Lung (tissue), 12 donors: ENCODE results near the gene SH2D7. TPM values are rescaled to one million over a fixed set of nuclear protein-coding genes. Genes with fewer than 3 reads are reported as not detected.

Experiments used
- ATAC-seq: fragments of 200-7000 bp; cut with Tn5 transposase; one replicate; pipeline ENCODE4 v1.9.1; 2020; ENCODE audit warnings: moderate number of reproducible peaks; ENCODE audit not compliant: insufficient read depth, low FRiP score
- DNase-seq, 3 donors: peaks; one replicate each; pipeline ENCODE4 v3.0.0-alpha.2; 2013 to 2017
- H3K27ac ChIP-seq, 2 donors: one replicate each; pipeline ENCODE4 v1.5.1; 2013; ENCODE audit warnings: mild to moderate bottlenecking in 2 of 2, moderate library complexity in 2 of 2, control low read depth in 1 of 2, inconsistent platforms in 1 of 2, low read depth in 1 of 2, low read length in 1 of 2
- H3K27me3 ChIP-seq, 3 donors: one replicate each; pipeline ENCODE4 v1.5.1; 2013; ENCODE audit warnings: low read length in 2 of 3; ENCODE audit not compliant: control insufficient read depth in 3 of 3, insufficient read depth in 3 of 3
- H3K36me3 ChIP-seq, 4 donors: one replicate each; pipeline ENCODE4 v1.5.1; 2013; ENCODE audit warnings: low read length in 4 of 4, mild to moderate bottlenecking in 1 of 4, moderate library complexity in 1 of 4; ENCODE audit not compliant: control insufficient read depth in 4 of 4, insufficient read depth in 4 of 4
- H3K4me1 ChIP-seq, 5 donors: one replicate each; pipeline ENCODE4 v1.5.1; 2013; ENCODE audit warnings: low read length in 5 of 5, mild to moderate bottlenecking in 2 of 5, moderate library complexity in 1 of 5; ENCODE audit not compliant: control insufficient read depth in 5 of 5, insufficient read depth in 5 of 5
- H3K4me3 ChIP-seq: one replicate; pipeline ENCODE4 v1.5.1; 2013; ENCODE audit warnings: mild to moderate bottlenecking, control low read depth, moderate library complexity
- H3K9ac ChIP-seq, 2 donors: one replicate each; pipeline ENCODE4 v1.5.1; 2013; ENCODE audit warnings: low read length in 2 of 2, control low read depth in 1 of 2; ENCODE audit not compliant: insufficient read depth in 1 of 2
- H3K9me3 ChIP-seq, 4 donors: one replicate each; pipeline ENCODE4 v1.5.1; 2013; ENCODE audit warnings: low read length in 3 of 4, mild to moderate bottlenecking in 1 of 4, moderate library complexity in 1 of 4; ENCODE audit not compliant: control insufficient read depth in 4 of 4, insufficient read depth in 3 of 4
- CTCF ChIP-seq: IDR thresholded peaks from 2 replicates; pipeline ENCODE4 v1.5.1; 2012; ENCODE audit warnings: mild to moderate bottlenecking; ENCODE audit errors: control extremely low read depth, extremely low read depth
- WGBS, 2 donors: extraction: QIAGEN DNeasy Blood & Tissue Kit; methylation state at CpG; one replicate each; pipeline ENCODE4 v1.1.7; 2013; 5-methylcytosine and 5-hydroxymethylcytosine counted together
- polyA plus RNA-seq, 2 donors: library from polyadenylated mRNA; stranded (reverse); fragments of 200-250 nt; gene quantifications; one replicate each; pipeline ENCODE4 v1.2.1, GENCODE V29; 2013
- total RNA-seq, 2 donors: library from RNA; depleted of rRNA in 1 of 2; stranded (reverse); fragments of >200 nt in 1 of 2; gene quantifications; one replicate each; pipeline ENCODE4 v1.2.1, GENCODE V29; 2014 to 2021
- donor health status: control.
- donor health status: control.
- donor health status: Bipolar disorder and iron deficiency.
- donor health status: healthy.
- donor health status: DM: yes; HTN: yes; CAD: no.

Gene SH2D7
- total and polyA plus RNA-seq, 4 donors, result 0.04 to 0.25 TPM; not detected in 2

GRCh38 chr15:78080088-78080460 is 12.3 kb upstream of the SH2D7 start:
- ATAC-seq (no peak), DNase-seq (no peak)
- no peak for TF ChIP-seq CTCF
- no peak overlapping the region for H3K27ac ChIP-seq
- H3K4me3 ChIP-seq, result no peak overlapping the region
- no peak overlapping the region for H3K9ac ChIP-seq
- H3K27me3 ChIP-seq, result no peaks in the 10 kb centered on the region
- H3K36me3 ChIP-seq, result no peaks in the 10 kb centered on the region
- no peaks in the 10 kb centered on the region for H3K9me3 ChIP-seq
- H3K4me1 ChIP-seq, result peaks cover 0 to 29% (median 11%) of the 10 kb centered on the region in 5 donors
- 97 to 98% methylated on average over 8 of the region's 8 CpGs for WGBS, 2 donors

- 43 to 48% methylated on average over 5 of the region's 5 CpGs for WGBS, 2 donors
- ATAC-seq (peak; percentile 63), DNase-seq (no peak)
- H3K9me3 ChIP-seq, result no peaks in the 10 kb centered on the region
- H3K4me3 ChIP-seq, result no peak overlapping the region
- peaks cover 0 to 21% (median 6%) of the 10 kb centered on the region in 5 donors for H3K4me1 ChIP-seq
- no peaks in the 10 kb centered on the region for H3K36me3 ChIP-seq
- no peaks in the 10 kb centered on the region for H3K27me3 ChIP-seq
- H3K27ac ChIP-seq, result peak overlapping the region in 1 of 2 donors; percentile 76
- H3K9ac ChIP-seq, result no peak overlapping the region
- TF ChIP-seq CTCF, result no peak
Measured at GRCh38 chr15:78082106-78082742, 10.1 kb upstream of the SH2D7 start.

GRCh38 chr15:78082743-78083110 is 9.6 kb upstream of the SH2D7 start:
- H3K4me1 ChIP-seq, result peaks cover 0 to 21% (median 6%) of the 10 kb centered on the region in 5 donors

More at GRCh38 chr15:78082743-78083110, 9.6 kb upstream of the SH2D7 start:
- Histone ChIP-seq H3K36me3 (no peaks in the 10 kb centered on the region), H3K27me3 (no peaks in the 10 kb centered on the region), H3K27ac (peak overlapping the region in 1 of 2 donors; percentile 76), H3K4me3 (no peak overlapping the region), H3K9ac (no peak overlapping the region), H3K9me3 (no peaks in the 10 kb centered on the region)
- DNase-seq, result no peak
- TF ChIP-seq CTCF, result no peak
- 86 to 89% methylated on average over 1 of the region's 1 CpG for WGBS, 2 donors
- no peak for ATAC-seq
